T-helper 2 cell treated with Interferon-gamma antibody and Interleukin-4, amounts not matched to agents 5 μg/mL and 100 μg/mL, for 36 hours (primary cell): ENCODE results near the gene GCH1.
"Not testable (repeated sequence)": the region's sequence is repeated elsewhere in the genome, so short reads cannot be mapped to it uniquely, and the experiment has no call there.

Experiments used
- DNase-seq: peaks from one replicate; pipeline ENCODE4 v3.0.0; 2021; ENCODE audit warnings: low spot score
- H3K27ac Mint-ChIP-seq: one replicate; pipeline ENCODE4 v1.8.0; 2021; ENCODE audit warnings: mild to moderate bottlenecking, mixed read lengths
- H3K27me3 Mint-ChIP-seq: one replicate; pipeline ENCODE4 v1.8.0; 2021; ENCODE audit warnings: low read depth, mixed read lengths
- H3K36me3 Mint-ChIP-seq: one replicate; pipeline ENCODE4 v1.8.0; 2021; ENCODE audit warnings: low read depth, mixed read lengths
- H3K4me1 Mint-ChIP-seq: one replicate; pipeline ENCODE4 v1.8.0; 2021; ENCODE audit warnings: low read depth, mixed read lengths
- H3K4me3 Mint-ChIP-seq: one replicate; pipeline ENCODE4 v1.8.0; 2022; ENCODE audit warnings: mild to moderate bottlenecking, moderate library complexity, mixed read lengths
- H3K9me3 Mint-ChIP-seq: one replicate; pipeline ENCODE4 v1.8.0; 2021; ENCODE audit warnings: mixed read lengths

The GCH1 gene

GRCh38 chr14:54926570-54926969, 23.9 kb upstream of the GCH1 start:
- not testable (repeated sequence) for H3K27ac Mint-ChIP-seq, H3K4me3 Mint-ChIP-seq, H3K9me3 Mint-ChIP-seq, H3K36me3 Mint-ChIP-seq, DNase-seq, H3K27me3 Mint-ChIP-seq
- peaks cover 13% of the 10 kb centered on the region for H3K4me1 Mint-ChIP-seq

GRCh38 chr14:54922598-54922997, 20.0 kb upstream of the GCH1 start:
- Mint-ChIP-seq H3K27me3 (no peaks in the 10 kb centered on the region), H3K36me3 (no peaks in the 10 kb centered on the region), H3K4me1 (peaks cover 6% of the 10 kb centered on the region), H3K4me3 (no peak overlapping the region), H3K9me3 (no peaks in the 10 kb centered on the region), H3K27ac (no peak overlapping the region)
- DNase-seq = no peak

- Mint-ChIP-seq H3K4me3 (no peak overlapping the region), H3K9me3 (no peaks in the 10 kb centered on the region), H3K27ac (no peak overlapping the region), H3K36me3 (no peaks in the 10 kb centered on the region), H3K4me1 (peaks cover 4% of the 10 kb centered on the region), H3K27me3 (no peaks in the 10 kb centered on the region)
- no peak for DNase-seq
Measured at GRCh38 chr14:54920052-54920451, 17.4 kb upstream of the GCH1 start.

GRCh38 chr14:54919330-54919729, 16.7 kb upstream of the GCH1 start:
- H3K9me3 Mint-ChIP-seq = no peaks in the 10 kb centered on the region
- no peak for DNase-seq
- peaks cover 4% of the 10 kb centered on the region for H3K4me1 Mint-ChIP-seq
- no peak overlapping the region for H3K27ac Mint-ChIP-seq
- no peaks in the 10 kb centered on the region for H3K36me3 Mint-ChIP-seq
- no peaks in the 10 kb centered on the region for H3K27me3 Mint-ChIP-seq
- H3K4me3 Mint-ChIP-seq = no peak overlapping the region

- Mint-ChIP-seq H3K36me3 (no peaks in the 10 kb centered on the region), H3K9me3 (no peaks in the 10 kb centered on the region), H3K27me3 (no peaks in the 10 kb centered on the region), H3K4me1 (peaks cover 4% of the 10 kb centered on the region), H3K27ac (no peak overlapping the region), H3K4me3 (no peak overlapping the region)
- no peak for DNase-seq
Measured at GRCh38 chr14:54918427-54918826, 15.8 kb upstream of the GCH1 start.

GRCh38 chr14:54916101-54916500, 13.5 kb upstream of the GCH1 start:
- no peaks in the 10 kb centered on the region for H3K4me1 Mint-ChIP-seq
- no peak overlapping the region for H3K27ac Mint-ChIP-seq

GRCh38 chr14:54909817-54910558, 7.4 kb upstream of the GCH1 start:
- Mint-ChIP-seq H3K4me3 (no peak overlapping the region), H3K27me3 (no peaks in the 10 kb centered on the region), H3K36me3 (peaks cover 11% of the 10 kb centered on the region), H3K9me3 (peaks cover 9% of the 10 kb centered on the region), H3K4me1 (peaks cover 28% of the 10 kb centered on the region), H3K27ac (no peak overlapping the region)
- no peak for DNase-seq

More at GRCh38 chr14:54916101-54916500, 13.5 kb upstream of the GCH1 start:
- Mint-ChIP-seq H3K4me3 (no peak overlapping the region), H3K9me3 (no peaks in the 10 kb centered on the region), H3K36me3 (no peaks in the 10 kb centered on the region), H3K27me3 (no peaks in the 10 kb centered on the region)
- no peak for DNase-seq

GRCh38 chr14:54908973-54909372, 6.3 kb upstream of the GCH1 start:
- H3K36me3 Mint-ChIP-seq = peaks cover 13% of the 10 kb centered on the region
- not testable (repeated sequence) for H3K9me3 Mint-ChIP-seq, H3K27ac Mint-ChIP-seq, H3K27me3 Mint-ChIP-seq, H3K4me3 Mint-ChIP-seq, DNase-seq
- peaks cover 29% of the 10 kb centered on the region for H3K4me1 Mint-ChIP-seq

- H3K4me3 Mint-ChIP-seq = peak overlapping the region; percentile 73
- no peak for DNase-seq
- H3K36me3 Mint-ChIP-seq = peaks cover 13% of the 10 kb centered on the region
- H3K9me3 Mint-ChIP-seq = peaks cover 9% of the 10 kb centered on the region
- no peaks in the 10 kb centered on the region for H3K27me3 Mint-ChIP-seq
- peak overlapping the region; percentile 81 for H3K27ac Mint-ChIP-seq
- peaks cover 31% of the 10 kb centered on the region for H3K4me1 Mint-ChIP-seq
Measured at GRCh38 chr14:54908190-54908589, 5.6 kb upstream of the GCH1 start.

- peak overlapping the region; percentile 66 for H3K4me3 Mint-ChIP-seq
- peaks cover 9% of the 10 kb centered on the region for H3K9me3 Mint-ChIP-seq
- DNase-seq = no peak
- peaks cover 13% of the 10 kb centered on the region for H3K36me3 Mint-ChIP-seq
- H3K27me3 Mint-ChIP-seq = no peaks in the 10 kb centered on the region
- H3K4me1 Mint-ChIP-seq = peaks cover 34% of the 10 kb centered on the region
- H3K27ac Mint-ChIP-seq = peak overlapping the region; percentile 74
Measured at GRCh38 chr14:54906075-54906474, 3.4 kb upstream of the GCH1 start.

GRCh38 chr14:54902143-54902520, 494 bp downstream of the GCH1 start:
- peaks cover 9% of the 10 kb centered on the region for H3K9me3 Mint-ChIP-seq
- H3K27ac Mint-ChIP-seq = peak overlapping the region; percentile 74
- peak overlapping the region; percentile 78 for H3K4me3 Mint-ChIP-seq
- peak; percentile 85 for DNase-seq
- H3K4me1 Mint-ChIP-seq = peaks cover 39% of the 10 kb centered on the region
- peaks cover 25% of the 10 kb centered on the region for H3K36me3 Mint-ChIP-seq
- H3K27me3 Mint-ChIP-seq = no peaks in the 10 kb centered on the region

- peak overlapping the region; percentile 83 for H3K27ac Mint-ChIP-seq
- H3K4me3 Mint-ChIP-seq = peak overlapping the region; percentile 78
- no peaks in the 10 kb centered on the region for H3K27me3 Mint-ChIP-seq
- peaks cover 9% of the 10 kb centered on the region for H3K9me3 Mint-ChIP-seq
- H3K4me1 Mint-ChIP-seq = peaks cover 35% of the 10 kb centered on the region
- DNase-seq = no peak
- H3K36me3 Mint-ChIP-seq = peaks cover 25% of the 10 kb centered on the region
Measured at GRCh38 chr14:54901380-54902142, 1.1 kb downstream of the GCH1 start.

- peak overlapping the region; percentile 44 for H3K4me3 Mint-ChIP-seq
Measured at GRCh38 chr14:54899573-54899972, 3.1 kb downstream of the GCH1 start.

GRCh38 chr14:54897809-54898555, 4.6 kb downstream of the GCH1 start:
- Mint-ChIP-seq H3K36me3 (peaks cover 24% of the 10 kb centered on the region), H3K4me1 (peaks cover 25% of the 10 kb centered on the region), H3K4me3 (peak overlapping the region; percentile 7), H3K27ac (peak overlapping the region; percentile 50)
- H3K9me3 Mint-ChIP-seq, H3K27me3 Mint-ChIP-seq, DNase-seq: not testable (repeated sequence)

More at GRCh38 chr14:54899573-54899972, 3.1 kb downstream of the GCH1 start:
- no peaks in the 10 kb centered on the region for H3K9me3 Mint-ChIP-seq
- DNase-seq = no peak
- no peaks in the 10 kb centered on the region for H3K27me3 Mint-ChIP-seq
- H3K36me3 Mint-ChIP-seq = peaks cover 24% of the 10 kb centered on the region
- H3K4me1 Mint-ChIP-seq = peaks cover 28% of the 10 kb centered on the region
- peak overlapping the region; percentile 53 for H3K27ac Mint-ChIP-seq
